ENCODE results near the gene TRMT2A.

Gene TRMT2A

GRCh38 chr22:20106849-20107237, 10.2 kb downstream of the TRMT2A start:
- Histone ChIP-seq H4K20me1 (ENCODE audit: insufficient read depth, low read length) (no peaks in the 10 kb centered on the region), H3K4me2 (ENCODE audit: low read length) (no peak overlapping the region), H3K27ac (ENCODE audit: low read depth, low read length, poor library complexity, severe bottlenecking) (no peak overlapping the region), H3K9me2 (ENCODE audit: low read depth, low read length) (no peaks in the 10 kb centered on the region), H3K9ac (ENCODE audit: low read length) (no peak overlapping the region), H3K4me1 (ENCODE audit: insufficient read depth, low read length, severe bottlenecking) (peaks cover 7% of the 10 kb centered on the region), H3K36me3 (ENCODE audit: insufficient read depth, low read length) (peaks cover 85% of the 10 kb centered on the region), H3F3A (ENCODE audit: insufficient read depth, low read length) (peaks cover 6% of the 10 kb centered on the region; the same call in 1 of the 2 replicates), H3K4me3 (ENCODE audit: low read depth, low read length, poor library complexity, severe bottlenecking) (no peak overlapping the region), H3K27me3 (ENCODE audit: insufficient read depth, low read length) (no peaks in the 10 kb centered on the region), H2AFZ (ENCODE audit: low read length) (no peak overlapping the region), H3K9me3 (ENCODE audit: low read length) (no peaks in the 10 kb centered on the region), H3K79me2 (ENCODE audit: insufficient read depth, low read length) (no peaks in the 10 kb centered on the region)
- no peak for TF ChIP-seq EZH2 (IDR thresholded peaks at IDR 0.05; ENCODE audit: borderline replicate concordance, low read length)
- TF ChIP-seq CTCF (IDR thresholded peaks at IDR 0.05; ENCODE audit: low read length) = no peak

GRCh38 chr22:20106205-20106848, 10.7 kb downstream of the TRMT2A start:
- Histone ChIP-seq H3K4me3 (ENCODE audit: low read depth, low read length, poor library complexity, severe bottlenecking) (no peak overlapping the region), H3K4me2 (ENCODE audit: low read length) (no peak overlapping the region), H4K20me1 (ENCODE audit: insufficient read depth, low read length) (no peaks in the 10 kb centered on the region), H3K4me1 (ENCODE audit: insufficient read depth, low read length, severe bottlenecking) (peaks cover 5% of the 10 kb centered on the region), H3K9me2 (ENCODE audit: low read depth, low read length) (no peaks in the 10 kb centered on the region), H3K79me2 (ENCODE audit: insufficient read depth, low read length) (no peaks in the 10 kb centered on the region), H2AFZ (ENCODE audit: low read length) (no peak overlapping the region), H3K27ac (ENCODE audit: low read depth, low read length, poor library complexity, severe bottlenecking) (no peak overlapping the region), H3K36me3 (ENCODE audit: insufficient read depth, low read length) (peaks cover 88% of the 10 kb centered on the region), H3K27me3 (ENCODE audit: insufficient read depth, low read length) (no peaks in the 10 kb centered on the region), H3K9ac (ENCODE audit: low read length) (no peak overlapping the region), H3K9me3 (ENCODE audit: low read length) (no peaks in the 10 kb centered on the region), H3F3A (ENCODE audit: insufficient read depth, low read length) (peaks cover 6% of the 10 kb centered on the region; the same call in 1 of the 2 replicates)
- no peak for TF ChIP-seq CTCF (IDR thresholded peaks at IDR 0.05; ENCODE audit: low read length)
- TF ChIP-seq EZH2 (IDR thresholded peaks at IDR 0.05; ENCODE audit: borderline replicate concordance, low read length) = no peak

- TF ChIP-seq CTCF (IDR thresholded peaks at IDR 0.05; ENCODE audit: low read length) (no peak), EZH2 (IDR thresholded peaks at IDR 0.05; ENCODE audit: borderline replicate concordance, low read length) (no peak)
- H3K27ac ChIP-seq (ENCODE audit: low read depth, low read length, poor library complexity, severe bottlenecking) = no peak overlapping the region
- no peak overlapping the region for H2AFZ ChIP-seq (ENCODE audit: low read length)
- H3K9ac ChIP-seq (ENCODE audit: low read length) = no peak overlapping the region
- H3K9me2 ChIP-seq (ENCODE audit: low read depth, low read length) = no peaks in the 10 kb centered on the region
- H3K36me3 ChIP-seq (ENCODE audit: insufficient read depth, low read length) = peaks cover 87% of the 10 kb centered on the region
- H3K9me3 ChIP-seq (ENCODE audit: low read length) = no peaks in the 10 kb centered on the region
- H3K27me3 ChIP-seq (ENCODE audit: insufficient read depth, low read length) = no peaks in the 10 kb centered on the region
- no peak overlapping the region for H3K4me2 ChIP-seq (ENCODE audit: low read length)
- H3K79me2 ChIP-seq (ENCODE audit: insufficient read depth, low read length) = no peaks in the 10 kb centered on the region
- peaks cover 3% of the 10 kb centered on the region; the same call in 1 of the 2 replicates for H3F3A ChIP-seq (ENCODE audit: insufficient read depth, low read length)
- no peaks in the 10 kb centered on the region for H3K4me1 ChIP-seq (ENCODE audit: insufficient read depth, low read length, severe bottlenecking)
- H3K4me3 ChIP-seq (ENCODE audit: low read depth, low read length, poor library complexity, severe bottlenecking) = no peak overlapping the region
- no peaks in the 10 kb centered on the region for H4K20me1 ChIP-seq (ENCODE audit: insufficient read depth, low read length)
Measured at GRCh38 chr22:20105456-20106204, 11.4 kb downstream of the TRMT2A start.

All from OCI-LY1 (cell line).